ENCODE measurements around the gene STIP1.
"Not testable (repeated sequence)": the region's sequence is repeated elsewhere in the genome, so short reads cannot be mapped to it uniquely, and the experiment has no call there.

The STIP1 gene

DNA sequence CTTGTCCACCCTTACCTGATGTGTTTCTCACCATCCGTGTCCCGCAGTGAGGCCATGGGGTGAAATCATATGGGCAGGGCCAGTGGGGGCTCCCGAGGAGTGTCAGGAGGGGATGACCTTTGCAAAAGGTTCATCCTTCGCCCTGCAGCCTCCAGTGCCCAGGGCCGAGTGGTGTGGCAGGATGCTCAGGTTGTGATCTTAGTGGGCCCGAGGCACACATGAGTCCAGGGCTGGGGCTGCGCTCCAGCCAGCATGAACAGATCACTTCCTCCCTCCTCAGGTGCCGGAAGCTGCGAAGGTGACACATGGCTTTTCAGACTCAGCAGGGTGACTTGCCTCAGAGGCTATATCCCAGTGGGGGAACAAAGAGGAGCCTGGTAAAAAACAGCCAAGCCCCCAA is 52.1 kb downstream of the STIP1 start:
- DNase-seq (ENCODE audit: low spot score): no peak

GRCh38 chr11:64238999-64239398 is 53.0 kb downstream of the STIP1 start:
- no peak for DNase-seq (ENCODE audit: low spot score)

DNA sequence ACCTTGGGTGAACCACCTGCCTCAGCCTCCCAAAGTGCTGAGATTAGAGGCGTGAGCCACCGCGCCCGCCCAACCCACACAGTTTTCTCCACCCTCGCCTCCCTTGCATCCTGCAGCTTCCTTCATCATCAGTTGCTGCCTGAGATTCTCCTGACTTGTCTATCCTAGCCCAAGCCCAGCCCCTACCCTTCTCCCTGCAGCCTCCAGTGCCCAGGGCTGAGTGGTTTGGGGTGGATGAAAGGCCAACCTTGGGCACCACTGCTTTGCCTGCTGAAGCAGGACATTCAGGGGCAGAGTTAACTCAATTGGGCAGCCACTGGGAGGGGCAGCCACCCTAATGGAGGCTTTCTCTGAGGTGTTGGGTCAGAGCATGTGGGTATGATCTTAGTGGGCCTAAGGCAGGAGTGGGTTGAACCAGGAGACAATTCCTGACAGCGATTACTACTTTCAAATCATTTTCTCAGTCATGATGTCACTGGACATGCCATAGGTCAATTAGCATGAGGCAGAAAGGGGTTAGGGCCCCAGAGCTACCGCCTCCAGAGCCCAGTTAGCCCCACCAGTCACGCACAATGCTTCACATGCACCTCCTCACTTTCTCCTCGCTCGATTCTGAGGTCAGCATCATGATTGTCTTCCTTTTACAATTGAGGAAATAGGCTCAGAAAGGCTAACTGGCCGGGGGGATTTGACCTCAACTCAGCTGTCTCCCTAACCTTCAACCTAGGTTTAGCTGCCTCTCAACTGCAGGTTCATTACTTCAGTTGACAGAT is 53.9 kb downstream of the STIP1 start:
- no peak for DNase-seq (ENCODE audit: low spot score)

- DNase-seq (ENCODE audit: low spot score): peak; percentile 91
Measured at GRCh38 chr11:64240435-64241240, 54.7 kb downstream of the STIP1 start, which contains the start of gene FKBP2. Gene FKBP2, plus strand, starts transcription at chr11:64241095. Its CDS starts 1,293 bp downstream, at chr11:64242388.

DNA sequence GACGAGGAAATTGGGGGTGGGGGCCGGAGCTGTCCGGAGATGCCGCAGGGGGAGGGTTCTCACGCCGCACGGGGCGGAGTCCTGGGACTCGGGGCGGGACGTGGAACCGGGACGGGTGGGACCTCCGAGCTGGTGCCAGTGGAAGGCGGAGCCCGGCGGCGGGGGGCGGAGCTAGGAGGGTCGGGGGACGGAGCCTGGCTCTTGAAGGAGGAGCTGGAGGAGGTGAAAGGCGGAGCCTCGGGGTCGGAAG is 55.2 kb downstream of the STIP1 start:
- DNase-seq (ENCODE audit: low spot score): peak; percentile 85

- DNase-seq (ENCODE audit: low spot score): no peak
Measured at GRCh38 chr11:64241491-64242374, 55.8 kb downstream of the STIP1 start.

GRCh38 chr11:64243236-64243854 is 57.4 kb downstream of the STIP1 start:
- DNase-seq (ENCODE audit: low spot score): no peak

DNA sequence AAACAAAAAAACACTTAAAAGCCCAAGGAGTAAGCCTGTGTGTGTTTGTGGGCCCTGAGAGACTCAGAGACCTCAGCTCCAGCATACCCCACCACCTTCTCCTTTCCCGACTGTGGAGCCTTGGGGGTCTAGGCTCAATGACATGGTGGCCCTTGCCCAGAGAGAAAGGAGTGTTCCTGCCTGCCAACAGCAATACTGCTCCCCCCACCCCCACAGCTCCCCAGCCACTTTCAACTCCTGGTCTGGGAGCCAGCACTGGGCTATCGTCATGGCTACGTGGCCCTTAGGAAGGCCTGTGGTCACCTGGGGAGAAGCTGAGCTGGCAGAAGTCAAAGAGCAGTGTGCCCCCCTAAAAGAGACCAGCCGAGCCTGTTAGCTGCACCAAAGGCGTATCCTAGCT is 58.1 kb downstream of the STIP1 start:
- DNase-seq (ENCODE audit: low spot score): no peak

DNA sequence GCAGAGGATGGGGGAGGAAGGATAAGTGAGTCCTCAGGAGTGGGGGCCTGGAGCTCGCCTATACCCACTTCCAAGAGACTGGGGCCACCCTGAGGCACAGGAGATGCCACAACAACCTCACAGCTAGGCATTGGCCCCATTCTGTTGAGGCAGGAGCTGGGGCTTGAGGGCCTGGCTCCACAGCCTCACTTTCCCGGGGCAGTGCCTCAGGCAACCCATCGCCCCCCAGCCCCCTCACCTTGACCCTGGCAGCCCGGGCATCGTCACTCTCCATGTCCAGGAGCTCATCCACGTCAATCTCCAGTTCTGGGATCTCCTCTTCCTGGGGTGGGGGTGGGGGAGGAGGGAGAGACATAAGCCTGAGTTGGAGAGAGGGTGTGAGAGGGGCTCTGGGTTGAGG is 59.0 kb downstream of the STIP1 start:
- no peak for DNase-seq (ENCODE audit: low spot score)

DNA sequence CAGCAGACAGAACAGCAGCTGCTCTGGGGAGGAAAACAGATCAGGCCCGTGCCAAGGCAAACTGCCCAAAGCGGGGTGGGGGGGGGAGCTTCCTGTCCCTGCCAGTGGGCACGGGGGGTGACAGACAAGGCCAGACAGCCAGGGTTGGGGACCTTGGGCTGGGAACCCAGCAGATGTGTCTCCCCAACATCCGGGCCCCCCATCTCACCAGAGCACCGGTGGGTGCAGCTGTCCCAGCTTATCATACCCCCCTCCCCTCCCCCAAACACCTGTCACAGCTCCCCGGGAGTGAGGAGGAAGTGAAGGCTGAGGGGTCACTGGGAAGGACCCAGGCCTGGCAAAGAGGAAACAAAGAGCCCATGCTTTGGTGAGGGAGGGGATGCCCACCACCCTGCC is 59.4 kb downstream of the STIP1 start:
- no peak for DNase-seq (ENCODE audit: low spot score)

DNA sequence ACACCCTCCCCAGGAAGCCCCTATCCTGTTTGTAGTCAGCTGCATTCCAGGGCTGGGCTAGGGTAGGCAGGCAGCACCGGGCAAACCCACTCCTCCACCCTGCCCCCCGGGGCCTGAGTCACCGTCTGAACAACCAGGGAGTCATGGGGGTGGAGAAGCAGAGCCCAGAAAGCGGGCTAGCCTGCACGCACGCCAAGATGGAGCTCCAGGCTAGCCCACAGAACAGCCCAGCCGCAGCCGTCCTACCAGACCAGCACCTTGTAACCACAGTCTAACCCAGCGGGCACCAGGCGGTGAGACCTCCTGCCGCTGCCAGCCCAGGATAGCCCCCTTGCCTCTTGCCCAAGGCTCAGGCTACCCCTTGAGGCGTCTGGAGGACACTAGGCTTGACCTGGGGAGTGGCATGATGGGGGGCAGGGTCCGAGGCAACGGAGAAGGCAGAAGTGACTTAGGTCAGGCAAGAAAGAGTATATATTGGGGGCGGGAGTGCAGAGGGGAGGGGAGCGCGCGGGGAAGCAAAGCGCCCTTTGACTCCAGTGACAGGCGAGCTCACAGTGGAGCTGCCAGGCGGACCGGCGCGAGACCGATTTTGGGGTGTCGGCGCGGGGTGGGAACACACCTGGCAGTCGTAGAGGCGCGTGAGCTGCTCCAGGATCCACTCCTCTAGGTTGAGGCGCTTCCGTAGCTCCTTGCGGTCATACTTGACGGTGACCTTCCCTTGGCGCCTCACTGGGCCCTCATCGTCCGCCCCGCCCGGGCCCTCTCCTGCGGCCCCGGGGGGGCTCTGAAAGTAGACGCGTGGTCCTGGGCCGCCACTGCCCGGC is 60.0 kb downstream of the STIP1 start:
- DNase-seq (ENCODE audit: low spot score): no peak

DNA sequence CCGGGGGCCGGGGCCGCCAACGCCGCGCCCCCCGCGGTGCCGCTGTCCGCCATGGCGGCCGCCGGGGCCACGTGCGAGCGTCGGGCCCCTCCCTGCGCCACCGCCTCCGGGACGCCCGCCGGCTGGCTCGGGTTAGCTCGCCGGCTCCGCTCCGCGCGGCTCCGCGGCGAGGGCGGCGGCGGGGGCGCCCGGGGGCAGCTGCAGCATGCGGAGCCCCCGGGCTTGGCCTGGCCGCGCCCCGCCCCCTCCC is 60.6 kb downstream of the STIP1 start:
- not testable (repeated sequence) for DNase-seq (ENCODE audit: low spot score)

- DNase-seq (ENCODE audit: low spot score): peak; percentile 83
Measured at GRCh38 chr11:64246871-64247728, 61.1 kb downstream of the STIP1 start, which contains the start of gene PPP1R14B. Gene PPP1R14B, minus strand, starts transcription at chr11:64246943. Its CDS starts 270 bp downstream, at chr11:64246673.

- DNase-seq (ENCODE audit: low spot score): no peak
Measured at GRCh38 chr11:64247729-64248531, 62.0 kb downstream of the STIP1 start.

DNA sequence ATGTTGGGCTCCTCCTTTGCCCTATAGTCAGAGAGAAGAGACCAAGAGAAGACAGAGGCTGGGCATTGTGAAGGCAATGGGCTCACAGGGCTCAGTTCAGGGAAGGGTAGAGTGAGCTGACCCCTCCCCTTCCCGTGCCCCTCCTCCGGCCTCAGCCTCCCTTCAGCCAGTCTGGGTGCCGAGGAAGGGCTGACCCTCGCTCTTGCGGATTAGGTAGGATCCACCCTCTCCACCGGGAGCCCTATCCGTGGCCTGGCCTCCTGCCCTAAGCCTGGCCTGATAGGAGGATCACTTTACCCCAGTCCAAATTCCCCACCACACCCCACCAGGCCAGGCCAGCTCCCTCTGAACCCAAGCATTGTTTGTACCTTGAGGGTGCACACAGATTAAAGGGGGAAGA is 62.6 kb downstream of the STIP1 start:
- no peak for DNase-seq (ENCODE audit: low spot score)

GRCh38 chr11:64249038-64249437 is 63.1 kb downstream of the STIP1 start:
- DNase-seq (ENCODE audit: low spot score): no peak

GRCh38 chr11:64249563-64250414 is 63.8 kb downstream of the STIP1 start:
- DNase-seq (ENCODE audit: low spot score): no peak

GRCh38 chr11:64250415-64251015 is 64.5 kb downstream of the STIP1 start:
- DNase-seq (ENCODE audit: low spot score): no peak
